Measurements from ENCODE around the gene RUNX3.
"Not testable (repeated sequence)": the region's sequence is repeated elsewhere in the genome, so short reads cannot be mapped to it uniquely, and the experiment has no call there.

Gene RUNX3

DNA sequence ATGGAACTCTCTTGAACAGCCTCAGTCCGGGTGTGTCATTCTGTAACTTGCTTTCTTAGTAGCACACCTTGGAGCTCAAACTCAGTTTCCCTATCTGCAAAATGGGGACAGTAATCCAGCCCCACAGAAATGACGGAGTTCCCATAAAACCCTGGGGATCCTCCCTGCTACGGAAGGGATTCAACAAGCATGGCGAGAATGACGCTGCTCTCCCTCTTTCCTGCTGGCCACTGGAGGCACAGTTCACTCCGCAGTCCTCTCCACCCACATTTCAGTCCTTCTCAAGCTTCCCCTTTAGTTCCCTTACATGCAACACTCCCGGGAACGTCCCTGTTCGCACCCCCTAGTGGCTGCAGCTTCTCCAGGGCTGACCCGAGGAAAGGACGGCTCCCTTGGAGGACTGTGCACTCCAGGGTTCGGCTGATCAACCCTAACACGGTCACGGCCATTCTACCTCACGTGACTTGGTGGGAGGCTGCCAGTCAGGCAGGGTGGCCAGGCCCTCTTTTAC lies 20.6 kb downstream of the RUNX3 start:
- Histone ChIP-seq H3K27ac (ENCODE audit: low read depth, low read length) (no peak overlapping the region), H3K36me3 (ENCODE audit: control insufficient read depth, insufficient read depth, low read length) (no peaks in the 10 kb centered on the region), H3K4me3 (ENCODE audit: low read length) (no peak overlapping the region), H3K9ac (ENCODE audit: low read length) (no peak overlapping the region), H3K4me1 (ENCODE audit: control insufficient read depth, insufficient read depth, low read length) (no peaks in the 10 kb centered on the region), H3K27me3 (ENCODE audit: control insufficient read depth, insufficient read depth, low read length) (no peaks in the 10 kb centered on the region)

DNA sequence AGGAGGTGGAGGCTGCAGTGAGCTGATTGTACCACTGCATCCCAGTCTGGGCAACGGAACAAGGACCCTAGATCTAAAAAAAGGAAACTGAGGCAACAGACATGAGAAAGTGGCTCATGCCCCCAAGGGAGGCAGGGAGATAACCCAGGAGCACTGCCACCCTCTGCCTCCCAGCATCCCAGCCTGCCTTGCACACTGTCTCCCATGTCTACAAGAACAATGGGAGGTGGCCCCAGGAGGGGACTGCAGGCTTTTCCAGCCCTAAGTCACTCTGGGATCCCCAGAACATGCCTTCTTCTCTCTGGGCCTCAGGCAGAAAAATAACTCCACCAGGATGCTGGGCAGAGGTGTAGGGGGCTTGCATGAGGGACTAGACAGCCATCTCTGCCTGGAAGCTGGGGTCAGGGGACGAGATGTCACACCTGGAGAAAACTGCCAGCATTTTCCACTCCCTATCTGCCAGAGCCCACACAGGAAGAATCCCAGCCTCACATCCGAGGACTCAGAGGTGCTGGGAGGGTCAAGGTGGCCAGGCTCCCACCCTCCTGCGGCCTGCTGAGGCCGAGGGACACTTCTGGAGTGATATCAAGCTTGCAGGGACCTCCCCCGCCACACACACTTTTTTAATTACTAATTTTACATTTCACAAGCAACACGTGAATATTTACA lies 21.4 kb downstream of the RUNX3 start:
- Histone ChIP-seq H3K9ac (ENCODE audit: low read length) (no peak overlapping the region), H3K27me3 (ENCODE audit: control insufficient read depth, insufficient read depth, low read length) (no peaks in the 10 kb centered on the region), H3K4me1 (ENCODE audit: control insufficient read depth, insufficient read depth, low read length) (no peaks in the 10 kb centered on the region), H3K27ac (ENCODE audit: low read depth, low read length) (no peak overlapping the region), H3K36me3 (ENCODE audit: control insufficient read depth, insufficient read depth, low read length) (no peaks in the 10 kb centered on the region), H3K4me3 (ENCODE audit: low read length) (no peak overlapping the region)

DNA sequence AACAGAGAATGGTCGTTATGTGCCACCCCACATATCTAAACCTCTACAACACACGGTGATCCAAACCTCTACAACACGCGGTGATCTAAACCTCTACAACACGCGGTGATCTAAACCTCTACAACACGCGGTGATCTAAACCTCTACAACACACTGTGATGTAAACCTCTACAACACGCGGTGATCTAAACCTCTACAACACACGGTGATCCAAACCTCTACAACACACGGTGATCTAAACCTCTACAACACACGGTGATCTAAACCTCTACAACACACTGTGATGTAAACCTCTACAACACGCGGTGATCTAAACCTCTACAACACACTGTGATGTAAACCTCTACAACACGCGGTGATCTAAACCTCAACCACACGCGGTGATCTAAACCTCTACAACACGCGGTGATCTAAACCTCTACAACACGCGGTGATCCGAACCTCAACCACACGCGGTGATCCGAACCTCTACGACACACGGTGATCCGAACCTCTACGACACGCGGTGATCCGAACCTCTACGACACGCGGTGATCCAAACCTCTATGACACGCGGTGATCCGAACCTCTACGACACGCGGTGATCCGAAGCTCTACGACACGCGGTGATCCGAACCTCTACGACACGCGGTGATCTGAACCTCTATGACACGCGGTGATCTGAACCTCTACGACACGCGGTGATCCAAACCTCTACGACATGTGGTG lies 22.3 kb downstream of the RUNX3 start:
- H3K4me1 ChIP-seq (ENCODE audit: control insufficient read depth, insufficient read depth, low read length); H3K36me3 ChIP-seq (ENCODE audit: control insufficient read depth, insufficient read depth, low read length); H3K27me3 ChIP-seq (ENCODE audit: control insufficient read depth, insufficient read depth, low read length); H3K4me3 ChIP-seq (ENCODE audit: low read length); H3K27ac ChIP-seq (ENCODE audit: low read depth, low read length); H3K9ac ChIP-seq (ENCODE audit: low read length): not testable (repeated sequence)

DNA sequence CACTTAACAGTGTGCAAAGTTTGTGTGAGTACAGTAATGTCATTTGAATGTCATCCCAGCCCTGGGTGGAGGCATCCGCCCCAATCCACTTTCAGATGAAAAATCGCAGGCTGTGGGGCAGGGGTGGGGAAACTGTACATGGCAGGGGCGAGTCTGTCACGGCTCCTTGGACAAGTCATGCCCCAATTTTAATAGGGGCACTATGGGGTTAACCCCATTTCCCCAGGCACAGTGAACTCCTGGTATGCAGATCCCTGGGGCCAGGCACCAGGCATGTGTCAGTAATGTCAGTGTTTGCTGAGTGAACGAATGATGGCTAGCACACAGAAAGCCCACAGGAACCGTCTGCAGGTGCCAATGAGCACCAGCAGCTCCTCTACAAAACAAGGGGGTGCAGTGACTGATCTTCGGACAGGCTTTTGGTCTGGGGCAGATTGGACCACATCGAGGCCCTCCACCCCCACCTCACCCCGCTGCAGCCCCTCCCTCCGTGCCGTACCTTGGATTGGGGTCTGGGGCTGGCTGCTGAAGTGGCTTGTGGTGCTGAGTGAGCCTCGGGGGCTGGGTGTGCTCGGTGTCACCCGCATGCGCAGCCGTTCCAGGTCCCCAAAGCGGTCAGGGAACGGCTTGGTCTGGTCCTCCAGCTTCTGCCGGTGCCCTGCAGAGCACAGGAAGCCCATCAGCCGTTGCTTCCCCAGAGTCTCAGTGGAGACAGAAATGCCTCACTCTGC lies 23.2 kb downstream of the RUNX3 start:
- H3K4me1 ChIP-seq (ENCODE audit: control insufficient read depth, insufficient read depth, low read length): no peaks in the 10 kb centered on the region
- no peaks in the 10 kb centered on the region for H3K27me3 ChIP-seq (ENCODE audit: control insufficient read depth, insufficient read depth, low read length)
- H3K4me3 ChIP-seq (ENCODE audit: low read length): no peak overlapping the region
- H3K9ac ChIP-seq (ENCODE audit: low read length): no peak overlapping the region
- H3K36me3 ChIP-seq (ENCODE audit: control insufficient read depth, insufficient read depth, low read length): no peaks in the 10 kb centered on the region
- H3K27ac ChIP-seq (ENCODE audit: low read depth, low read length): no peak overlapping the region

DNA sequence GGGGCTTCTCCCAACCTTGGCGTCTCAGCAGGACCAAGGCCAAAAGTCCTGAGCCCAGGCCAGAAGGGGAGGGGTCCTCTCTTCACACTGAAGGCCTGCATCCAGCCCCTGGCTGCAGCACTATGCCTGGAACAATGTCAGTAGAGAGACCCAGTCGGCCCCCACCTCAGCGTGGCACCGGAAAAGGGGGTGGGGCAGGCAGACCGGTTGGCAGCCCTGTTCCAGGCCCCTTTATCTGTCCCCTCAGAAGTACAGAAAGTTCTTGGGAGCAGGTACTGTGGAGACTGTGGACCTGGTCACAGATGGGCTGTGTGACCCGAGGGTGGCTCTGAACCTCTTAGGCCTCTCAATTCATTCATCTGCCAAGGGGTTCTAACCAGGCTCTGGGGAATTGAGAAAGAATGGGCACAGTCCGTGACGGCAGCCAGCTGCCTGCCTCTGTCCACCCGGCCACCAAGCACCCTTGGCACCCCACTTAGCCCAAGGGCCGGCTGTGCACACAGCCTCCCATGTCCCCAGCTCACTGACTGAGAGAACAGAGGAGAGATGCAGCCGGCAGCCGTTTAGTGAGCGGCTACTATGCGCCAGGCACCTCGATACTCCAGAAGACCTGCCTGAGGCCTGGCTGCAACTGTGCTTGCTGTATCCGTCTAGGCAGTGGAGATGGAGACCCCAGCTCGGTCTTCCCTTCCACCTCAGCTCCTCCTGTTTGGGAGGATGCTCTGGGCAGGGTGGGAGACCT lies 23.9 kb downstream of the RUNX3 start:
- Histone ChIP-seq H3K4me3 (ENCODE audit: low read length) (no peak overlapping the region), H3K27ac (ENCODE audit: low read depth, low read length) (no peak overlapping the region), H3K36me3 (ENCODE audit: control insufficient read depth, insufficient read depth, low read length) (no peaks in the 10 kb centered on the region), H3K9ac (ENCODE audit: low read length) (no peak overlapping the region), H3K4me1 (ENCODE audit: control insufficient read depth, insufficient read depth, low read length) (no peaks in the 10 kb centered on the region), H3K27me3 (ENCODE audit: control insufficient read depth, insufficient read depth, low read length) (no peaks in the 10 kb centered on the region)

DNA sequence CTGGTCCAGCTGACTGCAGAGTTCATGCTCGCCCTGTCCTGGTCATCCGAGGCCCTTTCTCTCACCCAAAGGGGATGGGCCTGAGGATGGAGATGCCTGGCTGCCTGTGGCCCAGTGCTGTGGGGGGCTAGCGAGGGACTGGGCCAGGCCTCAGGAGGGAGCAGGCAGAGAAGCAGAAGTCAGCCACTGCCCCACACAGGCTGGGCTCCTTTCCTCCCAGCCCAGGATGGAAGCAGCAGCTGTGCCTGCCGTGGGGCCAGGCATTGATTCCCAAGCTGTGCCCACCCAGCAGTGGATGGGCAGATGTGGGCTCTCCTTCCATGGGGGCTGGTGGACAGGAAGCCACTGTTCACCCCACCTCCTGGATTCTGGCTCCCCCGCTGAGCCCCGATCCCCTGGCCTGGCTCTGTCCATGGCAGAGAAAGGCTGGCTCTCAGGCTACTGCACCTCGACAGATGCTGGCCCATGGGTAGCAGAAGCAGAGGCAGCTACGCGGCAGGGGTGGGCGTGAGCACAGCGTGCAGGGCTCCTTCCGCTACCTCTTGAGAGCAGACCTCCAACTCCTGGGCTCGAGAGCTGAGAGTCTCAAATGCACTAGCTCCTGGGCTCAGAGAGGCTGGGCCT lies 24.6 kb downstream of the RUNX3 start:
- Histone ChIP-seq H3K4me3 (ENCODE audit: low read length) (no peak overlapping the region), H3K4me1 (ENCODE audit: control insufficient read depth, insufficient read depth, low read length) (no peaks in the 10 kb centered on the region), H3K9ac (ENCODE audit: low read length) (no peak overlapping the region), H3K27me3 (ENCODE audit: control insufficient read depth, insufficient read depth, low read length) (no peaks in the 10 kb centered on the region), H3K36me3 (ENCODE audit: control insufficient read depth, insufficient read depth, low read length) (no peaks in the 10 kb centered on the region), H3K27ac (ENCODE audit: low read depth, low read length) (no peak overlapping the region)

DNA sequence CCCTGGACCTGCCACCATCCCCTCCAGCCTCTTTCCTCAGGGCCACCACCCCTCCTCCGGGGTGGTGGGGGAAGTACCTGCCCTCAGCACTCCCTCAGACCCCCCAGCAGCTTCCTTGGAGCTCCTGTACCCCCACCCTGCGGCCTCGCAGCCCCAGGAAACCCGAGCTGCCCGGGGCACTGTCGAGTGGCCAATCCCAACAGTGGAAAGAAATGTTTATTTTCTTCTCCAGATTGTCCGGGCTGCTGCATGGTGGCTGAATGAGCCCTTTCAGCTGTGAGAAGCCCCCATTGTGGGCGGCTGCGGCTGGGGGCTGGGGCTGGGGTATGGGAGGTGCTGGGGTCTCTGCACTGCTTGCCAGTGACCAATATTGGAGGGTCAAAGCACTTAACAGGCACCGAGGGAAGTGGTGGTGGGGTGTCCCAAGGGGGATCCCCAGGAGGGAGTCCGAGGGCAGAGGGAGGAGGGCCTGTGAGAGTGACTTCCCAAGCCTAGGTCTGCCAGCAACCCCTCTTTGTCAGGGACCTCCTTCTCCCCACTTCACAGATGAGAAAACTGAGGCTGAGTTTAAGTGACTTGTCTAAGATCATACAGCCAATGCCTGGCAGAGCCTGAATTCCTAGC lies 25.2 kb downstream of the RUNX3 start:
- Histone ChIP-seq H3K4me3 (ENCODE audit: low read length) (no peak overlapping the region), H3K36me3 (ENCODE audit: control insufficient read depth, insufficient read depth, low read length) (no peaks in the 10 kb centered on the region), H3K27me3 (ENCODE audit: control insufficient read depth, insufficient read depth, low read length) (no peaks in the 10 kb centered on the region), H3K27ac (ENCODE audit: low read depth, low read length) (no peak overlapping the region), H3K9ac (ENCODE audit: low read length) (no peak overlapping the region), H3K4me1 (ENCODE audit: control insufficient read depth, insufficient read depth, low read length) (no peaks in the 10 kb centered on the region)

DNA sequence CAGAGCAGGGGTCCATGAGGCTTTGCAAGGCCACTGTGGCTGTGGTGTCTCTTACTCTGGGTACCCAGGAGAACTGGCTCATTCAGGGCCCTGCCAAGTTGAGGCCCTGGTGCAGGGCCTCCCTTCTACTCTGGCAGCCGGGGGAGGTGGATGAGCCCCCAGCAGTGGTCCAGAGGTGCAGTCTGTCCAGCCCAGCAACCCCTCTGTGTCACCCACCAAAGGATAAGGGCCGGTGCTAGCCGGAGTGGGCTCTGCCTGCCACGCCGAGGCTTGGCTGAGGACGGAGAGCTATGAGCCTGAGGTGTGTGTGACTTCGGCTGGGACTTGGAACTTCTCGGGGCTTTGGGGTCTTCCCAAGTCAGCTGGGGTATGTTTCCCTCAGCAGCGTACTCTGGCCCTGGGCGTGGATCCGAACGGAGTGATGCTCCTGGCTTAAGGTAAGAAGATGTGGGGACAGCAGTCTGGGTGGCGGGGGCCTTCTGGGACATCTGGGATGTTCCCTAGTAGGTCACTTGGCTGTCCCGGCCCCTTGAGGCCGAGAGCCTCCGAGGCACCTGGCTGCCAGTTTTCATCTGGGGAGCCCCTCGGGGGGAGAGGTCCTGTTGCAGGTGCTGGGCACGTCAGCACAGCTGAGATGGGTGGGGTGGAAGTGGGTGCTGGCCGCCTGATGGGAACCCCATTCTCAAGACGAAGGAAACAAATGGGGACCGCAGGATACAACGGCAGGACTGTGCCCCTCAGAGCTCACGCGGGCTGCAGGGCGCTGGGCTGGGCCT lies 25.9 kb downstream of the RUNX3 start:
- H3K27ac ChIP-seq (ENCODE audit: low read depth, low read length): no peak overlapping the region
- H3K36me3 ChIP-seq (ENCODE audit: control insufficient read depth, insufficient read depth, low read length): no peaks in the 10 kb centered on the region
- H3K4me1 ChIP-seq (ENCODE audit: control insufficient read depth, insufficient read depth, low read length): no peaks in the 10 kb centered on the region
- H3K9ac ChIP-seq (ENCODE audit: low read length): no peak overlapping the region
- H3K4me3 ChIP-seq (ENCODE audit: low read length): no peak overlapping the region
- no peaks in the 10 kb centered on the region for H3K27me3 ChIP-seq (ENCODE audit: control insufficient read depth, insufficient read depth, low read length)

DNA sequence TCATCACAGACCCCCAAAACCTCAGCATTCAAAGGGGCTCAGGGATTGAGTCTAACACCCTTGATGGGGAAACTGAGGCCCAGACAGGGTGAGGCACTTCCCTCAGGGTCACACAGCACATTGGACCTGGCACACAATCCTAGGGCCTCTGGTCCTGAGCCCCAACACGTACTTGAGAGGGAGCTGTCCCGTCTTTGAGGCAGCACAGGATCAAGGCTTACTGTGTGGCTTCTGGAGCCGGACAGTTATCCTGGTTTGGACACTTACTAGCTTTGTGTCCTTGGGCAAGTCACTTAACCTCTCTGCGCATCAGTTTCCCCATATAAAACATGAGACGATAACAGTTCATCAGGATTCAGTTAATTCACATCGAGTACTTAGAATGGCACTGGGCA lies 26.5 kb downstream of the RUNX3 start:
- H3K4me1 ChIP-seq (ENCODE audit: control insufficient read depth, insufficient read depth, low read length): no peaks in the 10 kb centered on the region
- no peak overlapping the region for H3K27ac ChIP-seq (ENCODE audit: low read depth, low read length)
- H3K36me3 ChIP-seq (ENCODE audit: control insufficient read depth, insufficient read depth, low read length): no peaks in the 10 kb centered on the region
- H3K4me3 ChIP-seq (ENCODE audit: low read length): no peak overlapping the region
- no peaks in the 10 kb centered on the region for H3K27me3 ChIP-seq (ENCODE audit: control insufficient read depth, insufficient read depth, low read length)
- no peak overlapping the region for H3K9ac ChIP-seq (ENCODE audit: low read length)

DNA sequence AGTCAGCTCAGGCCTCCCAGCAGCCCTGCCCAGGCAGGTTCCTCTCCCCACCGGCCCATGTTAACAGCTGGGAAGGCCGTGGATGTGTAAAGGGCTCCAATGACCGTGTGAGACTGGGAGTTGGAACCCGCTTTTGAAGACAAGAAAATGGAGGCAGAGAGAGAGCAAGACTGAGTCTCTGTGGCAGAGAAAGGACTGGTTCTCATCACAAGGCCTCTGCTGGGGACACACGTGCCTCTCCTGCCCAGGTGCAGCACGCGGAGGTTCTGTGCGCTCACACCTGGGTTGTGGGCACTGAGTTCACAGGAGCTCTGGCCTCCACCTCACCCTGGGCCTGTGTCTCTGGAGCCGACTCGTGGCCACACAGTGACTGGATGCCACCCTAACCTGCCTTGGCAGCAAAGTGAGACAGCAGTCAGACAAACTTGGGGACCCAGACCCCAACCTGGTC lies 27.0 kb downstream of the RUNX3 start:
- Histone ChIP-seq H3K27me3 (ENCODE audit: control insufficient read depth, insufficient read depth, low read length) (no peaks in the 10 kb centered on the region), H3K36me3 (ENCODE audit: control insufficient read depth, insufficient read depth, low read length) (no peaks in the 10 kb centered on the region), H3K27ac (ENCODE audit: low read depth, low read length) (no peak overlapping the region), H3K9ac (ENCODE audit: low read length) (no peak overlapping the region), H3K4me3 (ENCODE audit: low read length) (no peak overlapping the region), H3K4me1 (ENCODE audit: control insufficient read depth, insufficient read depth, low read length) (no peaks in the 10 kb centered on the region)

DNA sequence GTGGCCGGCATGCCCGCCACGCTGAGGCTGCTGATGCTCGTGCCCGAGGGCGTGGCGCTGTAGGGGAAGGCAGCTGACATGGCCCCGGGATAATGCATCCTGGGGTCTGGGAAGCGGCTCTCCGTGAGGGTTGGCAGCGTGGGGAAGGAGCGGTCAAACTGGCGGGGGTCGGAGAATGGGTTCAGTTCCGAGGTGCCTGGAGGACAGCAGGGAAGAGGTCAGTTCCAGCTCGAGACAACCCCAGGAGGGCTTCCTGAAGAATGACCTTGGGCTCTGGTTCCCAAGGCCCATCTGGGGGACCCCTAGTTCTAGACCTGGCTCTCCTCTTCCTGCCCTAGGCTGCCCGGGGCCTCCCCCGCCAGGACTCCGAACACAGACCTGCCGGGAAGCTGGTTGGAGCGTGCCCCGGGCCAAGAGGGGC lies 27.6 kb downstream of the RUNX3 start:
- Histone ChIP-seq H3K9ac (ENCODE audit: low read length) (no peak overlapping the region), H3K4me1 (ENCODE audit: control insufficient read depth, insufficient read depth, low read length) (no peaks in the 10 kb centered on the region), H3K36me3 (ENCODE audit: control insufficient read depth, insufficient read depth, low read length) (no peaks in the 10 kb centered on the region), H3K27ac (ENCODE audit: low read depth, low read length) (no peak overlapping the region), H3K4me3 (ENCODE audit: low read length) (no peak overlapping the region), H3K27me3 (ENCODE audit: control insufficient read depth, insufficient read depth, low read length) (no peaks in the 10 kb centered on the region)

All from rectal smooth muscle tissue (tissue), 1 donor.